ENCODE results near the gene ARL15.

DNA sequence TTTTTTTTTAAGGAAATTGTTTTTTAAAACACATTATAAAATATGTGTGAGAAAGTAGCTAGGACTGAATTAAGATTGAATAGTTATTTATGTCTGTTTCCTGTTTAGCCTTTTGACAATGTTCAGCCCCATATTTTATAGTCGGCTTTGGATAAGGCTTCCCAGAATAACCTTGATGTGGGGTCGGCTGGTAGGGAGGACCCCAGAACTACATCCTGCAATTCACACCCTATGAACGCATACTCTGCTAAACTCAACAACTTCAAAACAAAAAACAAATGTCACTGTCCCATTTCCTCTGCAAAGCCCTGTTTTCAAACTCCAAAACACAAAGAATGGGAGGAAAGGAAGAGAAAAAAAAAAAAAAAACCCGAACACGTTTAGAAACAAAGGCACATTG lies 63.1 kb downstream of the ARL15 start:
- TF ChIP-seq, protein P1, sequence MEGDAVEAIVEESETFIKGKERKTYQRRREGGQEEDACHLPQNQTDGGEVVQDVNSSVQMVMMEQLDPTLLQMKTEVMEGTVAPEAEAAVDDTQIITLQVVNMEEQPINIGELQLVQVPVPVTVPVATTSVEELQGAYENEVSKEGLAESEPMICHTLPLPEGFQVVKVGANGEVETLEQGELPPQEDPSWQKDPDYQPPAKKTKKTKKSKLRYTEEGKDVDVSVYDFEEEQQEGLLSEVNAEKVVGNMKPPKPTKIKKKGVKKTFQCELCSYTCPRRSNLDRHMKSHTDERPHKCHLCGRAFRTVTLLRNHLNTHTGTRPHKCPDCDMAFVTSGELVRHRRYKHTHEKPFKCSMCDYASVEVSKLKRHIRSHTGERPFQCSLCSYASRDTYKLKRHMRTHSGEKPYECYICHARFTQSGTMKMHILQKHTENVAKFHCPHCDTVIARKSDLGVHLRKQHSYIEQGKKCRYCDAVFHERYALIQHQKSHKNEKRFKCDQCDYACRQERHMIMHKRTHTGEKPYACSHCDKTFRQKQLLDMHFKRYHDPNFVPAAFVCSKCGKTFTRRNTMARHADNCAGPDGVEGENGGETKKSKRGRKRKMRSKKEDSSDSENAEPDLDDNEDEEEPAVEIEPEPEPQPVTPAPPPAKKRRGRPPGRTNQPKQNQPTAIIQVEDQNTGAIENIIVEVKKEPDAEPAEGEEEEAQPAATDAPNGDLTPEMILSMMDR (IDR thresholded peaks at IDR 0.05; ENCODE audit: borderline replicate concordance, extremely low read depth, low read length, poor library complexity, severe bottlenecking) = no peak
- TF ChIP-seq EZH2 (IDR thresholded peaks at IDR 0.05; ENCODE audit: borderline replicate concordance, low read depth, low read length, severe bottlenecking) = no peak
